Esophagus muscularis mucosa (tissue), 4 donors: ENCODE data around the gene SYNE1. TPM values are rescaled to one million over a fixed set of nuclear protein-coding genes. Genes with fewer than 3 reads are reported as not detected.
A peak's percentile ranks its signal among the peaks of the same experiment; 100 is the strongest.

Experiments used
- DNase-seq: peaks from one replicate; pipeline ENCODE4 v3.0.0-alpha.2; 2017; ENCODE audit errors: extremely low spot score
- H3K27ac ChIP-seq, 4 donors: fragments of 200-600 bp; sonication (generic); replicated peaks in 1 of 4; 1 replicate in 3 of 4; 2 replicates in 1 of 4; pipeline ENCODE4 v1.5.1; 2016 to 2019; ENCODE audit warnings: mild to moderate bottlenecking in 1 of 4
- H3K27me3 ChIP-seq, 4 donors: fragments of 200-600 bp; sonication (generic); one replicate each; pipeline versions ENCODE4 v1.5.1 to v1.6.0; 2016 to 2019
- H3K36me3 ChIP-seq, 4 donors: fragments of 200-600 bp; sonication (generic); one replicate each; pipeline ENCODE4 v1.5.1; 2016 to 2019
- H3K4me1 ChIP-seq, 4 donors: fragments of 200-600 bp; sonication (generic); one replicate each; pipeline ENCODE4 v1.5.1; 2016 to 2019
- H3K4me3 ChIP-seq, 4 donors: fragments of 200-600 bp; sonication (generic); 1 replicate in 2 of 4; 2 replicates in 2 of 4; pipeline ENCODE4 v1.5.1; 2016 to 2019; ENCODE audit warnings: mild to moderate bottlenecking in 4 of 4, moderate library complexity in 1 of 4
- H3K9me3 ChIP-seq, 4 donors: fragments of 200-600 bp; sonication (generic); 1 replicate in 3 of 4; 2 replicates in 1 of 4; pipeline ENCODE4 v1.5.1; 2016 to 2019
- CTCF ChIP-seq, 3 experiments: fragments of 200-600 bp in 2 of 3; fragments of 450-650 bp in 1 of 3; sonication (generic) in 2 of 3; IDR thresholded peaks; one replicate each; pipeline ENCODE4 v1.5.1; 2017 to 2019; ENCODE audit warnings: antibody characterized with exemption in 3 of 3, mild to moderate bottlenecking in 2 of 3, moderate library complexity in 1 of 3
- EP300 ChIP-seq: sonication (generic); formaldehyde crosslinking; IDR thresholded peaks from one replicate; pipeline ENCODE4 v1.6.1; 2017; ENCODE audit warnings: antibody characterized with exemption
- POLR2A ChIP-seq: fragments of 450-650 bp; IDR thresholded peaks from one replicate; pipeline ENCODE4 v1.6.1; 2017; ENCODE audit warnings: antibody characterized with exemption, moderate library complexity, mild to moderate bottlenecking, low read depth
- POLR2AphosphoS5 ChIP-seq, 2 donors: sonication (generic); formaldehyde crosslinking; IDR thresholded peaks; one replicate each; pipeline ENCODE4 v1.6.1; 2017; ENCODE audit warnings: antibody characterized with exemption in 2 of 2
- WGBS: methylation state at CpG from one replicate; pipeline ENCODE4 v1.1.5; 2018; 5-methylcytosine and 5-hydroxymethylcytosine counted together
- intact Hi-C: fragments of 100-400 bp; cut with DNase I; formaldehyde crosslinking; loops from one replicate; pipeline ENCODE4 v1.15.1; 2023
- total RNA-seq, 4 donors: library from RNA; depleted of rRNA; stranded (reverse); fragments of >200 nt; gene quantifications; one replicate each; pipeline versions ENCODE4 v1.1.0 to v1.2.1, GENCODE V29; 2016

SYNE1 gene
- total RNA-seq, 4 donors from 2014 or later = 151 to 196 (median 170) TPM

- H3K4me3 ChIP-seq = peak overlapping the region; percentile 49 to 66 (median 58)
- peak overlapping the region; percentile 87 to 94 (median 91) for H3K27ac ChIP-seq
- no peaks in the 10 kb centered on the region for H3K27me3 ChIP-seq
- peaks cover 0 to 15% (median 13%) of the 10 kb centered on the region in 4 donors for H3K36me3 ChIP-seq
- intact Hi-C loops = no loop called here
- WGBS = 5% methylated on average over 5 of the region's 5 CpGs
- TF ChIP-seq CTCF (IDR thresholded peaks at IDR 0.05) (no peak), POLR2AphosphoS5 (IDR thresholded peaks at IDR 0.05) (peak; percentile 46 to 77), POLR2A (no peak), EP300 (no peak)
- H3K9me3 ChIP-seq = no peaks in the 10 kb centered on the region
- DNase-seq = no peak
- H3K4me1 ChIP-seq = peaks cover 8 to 22% (median 19%) of the 10 kb centered on the region in 4 donors
Observed at GRCh38 chr6:152380351-152380767, 256.8 kb downstream of the SYNE1 start.

DNA sequence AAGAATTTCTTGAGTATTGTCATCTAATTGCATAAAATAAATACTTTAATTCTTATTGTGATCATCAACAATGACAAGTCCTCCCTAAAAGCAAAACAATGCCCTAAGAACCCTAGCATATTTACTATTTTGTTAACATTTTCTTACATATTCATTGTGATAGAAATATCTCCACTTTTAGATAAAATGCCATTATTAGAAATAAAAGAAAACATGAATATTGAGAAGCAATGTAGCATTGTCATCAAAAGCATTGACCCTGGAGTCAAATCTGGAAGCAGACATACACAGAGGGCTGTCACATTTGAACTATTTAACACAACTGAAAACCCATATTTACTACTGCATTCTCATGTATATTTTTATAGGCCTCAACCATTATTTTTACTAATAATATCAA is 257.7 kb downstream of the SYNE1 start:
- peak overlapping the region; percentile 87 to 94 (median 91) for H3K27ac ChIP-seq
- H3K27me3 ChIP-seq = no peaks in the 10 kb centered on the region
- H3K4me3 ChIP-seq = peak overlapping the region; percentile 49 to 66 (median 58)
- peaks cover 0 to 25% (median 18%) of the 10 kb centered on the region in 4 donors for H3K36me3 ChIP-seq
- no peak for DNase-seq
- TF ChIP-seq POLR2A = no peak
- no peak for TF ChIP-seq POLR2AphosphoS5 (IDR thresholded peaks at IDR 0.05)
- no peak for TF ChIP-seq CTCF (IDR thresholded peaks at IDR 0.05)
- TF ChIP-seq EP300 = no peak
- peaks cover 8 to 23% (median 19%) of the 10 kb centered on the region in 4 donors for H3K4me1 ChIP-seq
- intact Hi-C loops = no loop called here
- no peaks in the 10 kb centered on the region for H3K9me3 ChIP-seq

DNA sequence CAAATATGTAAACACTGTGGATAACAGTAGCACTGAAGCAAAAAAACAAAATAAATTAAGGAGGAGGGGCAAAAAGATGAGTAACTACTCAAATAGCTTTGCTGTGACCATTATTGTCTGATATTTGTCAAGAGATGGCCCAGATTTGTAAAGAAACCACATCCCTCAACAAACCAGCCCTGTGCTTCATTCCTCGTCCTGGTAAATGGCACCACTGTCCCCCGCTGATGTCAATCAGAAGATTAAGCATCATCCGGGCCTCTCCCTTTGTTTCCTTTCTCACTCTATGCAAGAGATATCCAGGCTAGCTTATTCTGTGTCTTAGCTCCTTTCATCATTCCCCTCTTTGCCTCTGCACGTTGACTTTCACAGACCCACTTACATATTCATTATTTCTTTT is 259.0 kb downstream of the SYNE1 start:
- intact Hi-C loops = no loop called here
- WGBS = 55% methylated on average over 4 of the region's 4 CpGs
- Histone ChIP-seq H3K9me3 (no peaks in the 10 kb centered on the region), H3K4me3 (peak overlapping the region; percentile 49 to 66 (median 58)), H3K4me1 (peaks cover 8 to 30% (median 27%) of the 10 kb centered on the region in 4 donors), H3K27me3 (no peaks in the 10 kb centered on the region), H3K27ac (peak overlapping the region; percentile 87 to 94 (median 91)), H3K36me3 (peaks cover 0 to 37% (median 21%) of the 10 kb centered on the region in 4 donors)
- TF ChIP-seq POLR2AphosphoS5 (IDR thresholded peaks at IDR 0.05) = peak in 1 of 2 donors; percentile 8
- TF ChIP-seq EP300 = no peak
- TF ChIP-seq POLR2A = no peak
- no peak for TF ChIP-seq CTCF (IDR thresholded peaks at IDR 0.05)
- DNase-seq = no peak

GRCh38 chr6:152375197-152375596 is 262.0 kb downstream of the SYNE1 start:
- Histone ChIP-seq H3K27ac (no peak overlapping the region), H3K9me3 (no peaks in the 10 kb centered on the region), H3K27me3 (no peaks in the 10 kb centered on the region), H3K36me3 (peaks cover 6 to 63% (median 42%) of the 10 kb centered on the region in 4 donors), H3K4me1 (peaks cover 0 to 25% (median 22%) of the 10 kb centered on the region in 4 donors), H3K4me3 (no peak overlapping the region)
- no peak for DNase-seq
- WGBS = 98% methylated on average over 6 of the region's 6 CpGs
- no peak for TF ChIP-seq CTCF (IDR thresholded peaks at IDR 0.05)
- TF ChIP-seq POLR2A = no peak
- TF ChIP-seq EP300 = no peak
- no peak for TF ChIP-seq POLR2AphosphoS5 (IDR thresholded peaks at IDR 0.05)
- intact Hi-C loops = no loop called here

DNA sequence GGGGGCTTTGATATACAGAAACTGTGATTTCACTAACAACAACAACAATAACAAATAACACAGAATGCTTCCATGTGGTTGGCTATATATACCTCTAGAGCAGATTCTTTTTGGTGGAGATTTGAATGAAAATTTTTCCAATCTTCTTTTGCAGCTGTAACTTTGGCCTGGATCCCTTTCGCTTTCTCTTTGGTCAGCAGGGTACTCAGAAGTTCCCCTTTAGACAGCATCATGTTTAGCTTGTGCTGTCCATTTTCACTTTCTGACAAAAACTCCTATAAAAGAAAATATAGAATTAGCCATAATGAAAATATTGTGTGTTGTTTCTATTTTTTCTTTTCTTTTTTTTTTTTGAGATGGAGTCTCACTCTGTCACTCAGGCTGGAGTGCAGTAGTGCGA is 264.2 kb downstream of the SYNE1 start:
- no peaks in the 10 kb centered on the region for H3K9me3 ChIP-seq
- TF ChIP-seq POLR2AphosphoS5 (IDR thresholded peaks at IDR 0.05) (no peak), POLR2A (no peak), CTCF (IDR thresholded peaks at IDR 0.05) (no peak), EP300 (no peak)
- H3K4me3 ChIP-seq = no peak overlapping the region
- H3K4me1 ChIP-seq = peaks cover 6 to 26% (median 18%) of the 10 kb centered on the region in 4 donors
- no peak for DNase-seq
- H3K36me3 ChIP-seq = peaks cover 6 to 81% (median 58%) of the 10 kb centered on the region in 4 donors
- H3K27ac ChIP-seq = peak overlapping the region in 3 of 4 donors; percentile 35 to 43 (median 42)
- intact Hi-C loops = no loop called here
- WGBS = 100% methylated on average over 2 of the region's 2 CpGs
- no peaks in the 10 kb centered on the region for H3K27me3 ChIP-seq
